HepG2 (cell line): ENCODE measurements around the gene ADAMTS2. TPM values are rescaled to one million over a fixed set of nuclear protein-coding genes. Genes with fewer than 3 reads are reported as not detected.
A peak's percentile ranks its signal among the peaks of the same experiment; 100 is the strongest.

Experiments
- BRD4 ChIP-seq: sonication (generic); formaldehyde crosslinking; IDR thresholded peaks from 2 replicates; pipeline ENCODE4 v1.4.0; 2020; ENCODE audit warnings: missing genetic modification reagents
- CREB1 ChIP-seq, 2 experiments: fragments of 450-650 bp in 1 of 2; IDR thresholded peaks; 2 replicates each; pipeline ENCODE4 v1.6.1; 2016 to 2017; ENCODE audit warnings: control low read depth in 1 of 2, mild to moderate bottlenecking in 1 of 2, missing compliant biosample characterization in 1 of 2, missing genetic modification characterization in 1 of 2
- FIP1L1 ChIP-seq: fragments of 200-400 bp; formaldehyde crosslinking; IDR thresholded peaks from 2 replicates; pipeline ENCODE4 v1.6.1; 2018; ENCODE audit warnings: low read depth, mild to moderate bottlenecking, low read length, moderate library complexity, borderline replicate concordance; ENCODE audit not compliant: insufficient read depth
- HDAC1 ChIP-seq: sonication (generic); formaldehyde crosslinking; IDR thresholded peaks from 2 replicates; pipeline ENCODE4 v1.5.1; 2020; ENCODE audit warnings: mild to moderate bottlenecking, missing genetic modification reagents
- HES4 ChIP-seq: sonication (generic); formaldehyde crosslinking; IDR thresholded peaks from 2 replicates; pipeline ENCODE4 v1.9.0; 2021; ENCODE audit warnings: mild to moderate bottlenecking, missing genetic modification reagents, borderline replicate concordance
- HNRNPH1 ChIP-seq: fragments of 200-400 bp; formaldehyde crosslinking; optimal IDR thresholded peaks from 2 replicates; pipeline ENCODE3; 2017; ENCODE audit warnings: mild to moderate bottlenecking, low read depth, low read length
- NCOA2 ChIP-seq: sonication (generic); formaldehyde crosslinking; IDR thresholded peaks from 2 replicates; pipeline ENCODE4 v1.8.0; 2022; ENCODE audit warnings: inconsistent platforms
- SETDB1 ChIP-seq: sonication (generic); formaldehyde crosslinking; IDR thresholded peaks from 2 replicates; pipeline ENCODE4 v1.5.1; 2020; ENCODE audit warnings: missing genetic modification reagents, mild to moderate bottlenecking, borderline replicate concordance
- SP4 ChIP-seq: sonication (generic); formaldehyde crosslinking; IDR thresholded peaks from 2 replicates; pipeline ENCODE4 v1.8.1; 2023; ENCODE audit warnings: mild to moderate bottlenecking, missing genetic modification reagents
- YEATS2 ChIP-seq: sonication (generic); formaldehyde crosslinking; IDR thresholded peaks from 2 replicates; pipeline ENCODE4 v1.4.0; 2020; ENCODE audit warnings: missing genetic modification reagents, borderline replicate concordance
- ZBTB25 ChIP-seq: IDR thresholded peaks from 2 replicates; pipeline ENCODE4 v1.6.1; 2018; ENCODE audit warnings: missing genetic modification reagents
- ZBTB33 ChIP-seq: sonication (generic); formaldehyde crosslinking; IDR thresholded peaks from 2 replicates; pipeline ENCODE4 v1.4.0; 2020; ENCODE audit warnings: missing genetic modification reagents
- ZNF513 ChIP-seq: sonication (generic); formaldehyde crosslinking; conservative IDR thresholded peaks from 2 replicates; pipeline ENCODE4 v1.5.0; 2020; ENCODE audit warnings: missing genetic modification reagents
- ZNF713 ChIP-seq: sonication (generic); formaldehyde crosslinking; IDR thresholded peaks from 2 replicates; pipeline ENCODE4 v1.4.0; 2020; ENCODE audit warnings: mild to moderate bottlenecking, missing genetic modification reagents
- ZNF761 ChIP-seq: sonication (generic); formaldehyde crosslinking; conservative IDR thresholded peaks from 2 replicates; pipeline ENCODE4 v1.4.0; 2020; ENCODE audit warnings: mild to moderate bottlenecking, missing genetic modification reagents
- polyA plus RNA-seq, 8 experiments: library from polyadenylated mRNA; depleted of rRNA in 3 of 8; stranded (reverse) in 7 of 8; unstranded in 1 of 8; fragments of >200 nt; fragmentation: Illumina TruSeq in 4 of 8; extraction: Trizol in 4 of 8; gene quantifications; 2 replicates each; pipeline versions ENCODE4 v1.2.1 to v1.2.3, GENCODE V29; 2011 to 2016; ENCODE audit warnings: low read depth in 4 of 8, missing spikeins in 1 of 8, mixed read lengths in 1 of 8; ENCODE audit not compliant: insufficient read depth in 1 of 8
- total RNA-seq, 5 experiments: library from RNA; depleted of rRNA; stranded (reverse); fragments of >200 nt; fragmentation: Illumina TruSeq; extraction: Trizol; gene quantifications; 2 replicates each; pipeline ENCODE4 v1.2.3, GENCODE V29; 2016; ENCODE audit warnings: low read depth in 1 of 5
- TF ChIP-seq, protein P1 (sequence below): sonication (generic); formaldehyde crosslinking; IDR thresholded peaks from 2 replicates; pipeline ENCODE4 v1.4.0; 2020; ENCODE audit warnings: mild to moderate bottlenecking, missing genetic modification reagents

ADAMTS2 gene
- total and polyA plus RNA-seq, 2 of the 13 experiments (the other 11 are each of a cell fraction or from before 2014, with no cell fraction given) = 0.24 to 3.5 TPM

- TF ChIP-seq, protein P1, sequence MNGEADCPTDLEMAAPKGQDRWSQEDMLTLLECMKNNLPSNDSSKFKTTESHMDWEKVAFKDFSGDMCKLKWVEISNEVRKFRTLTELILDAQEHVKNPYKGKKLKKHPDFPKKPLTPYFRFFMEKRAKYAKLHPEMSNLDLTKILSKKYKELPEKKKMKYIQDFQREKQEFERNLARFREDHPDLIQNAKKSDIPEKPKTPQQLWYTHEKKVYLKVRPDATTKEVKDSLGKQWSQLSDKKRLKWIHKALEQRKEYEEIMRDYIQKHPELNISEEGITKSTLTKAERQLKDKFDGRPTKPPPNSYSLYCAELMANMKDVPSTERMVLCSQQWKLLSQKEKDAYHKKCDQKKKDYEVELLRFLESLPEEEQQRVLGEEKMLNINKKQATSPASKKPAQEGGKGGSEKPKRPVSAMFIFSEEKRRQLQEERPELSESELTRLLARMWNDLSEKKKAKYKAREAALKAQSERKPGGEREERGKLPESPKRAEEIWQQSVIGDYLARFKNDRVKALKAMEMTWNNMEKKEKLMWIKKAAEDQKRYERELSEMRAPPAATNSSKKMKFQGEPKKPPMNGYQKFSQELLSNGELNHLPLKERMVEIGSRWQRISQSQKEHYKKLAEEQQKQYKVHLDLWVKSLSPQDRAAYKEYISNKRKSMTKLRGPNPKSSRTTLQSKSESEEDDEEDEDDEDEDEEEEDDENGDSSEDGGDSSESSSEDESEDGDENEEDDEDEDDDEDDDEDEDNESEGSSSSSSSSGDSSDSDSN (CRISPR knock-in tag) = no peak; the same call in none of the 2 replicates
- TF ChIP-seq ZNF713 (CRISPR knock-in tag) (no peak), CREB1 (IDR thresholded peaks at IDR 0.05) (no peak), CREB1 (CRISPR knock-in tag; IDR thresholded peaks at IDR 0.05) (no peak), YEATS2 (CRISPR knock-in tag) (no peak), HDAC1 (CRISPR knock-in tag) (peak; percentile 17; the same call in 1 of the 2 replicates), ZBTB25 (CRISPR knock-in tag) (no peak), SP4 (CRISPR knock-in tag) (no peak; the same call in none of the 2 replicates), ZNF513 (no peak), NCOA2 (CRISPR knock-in tag) (peak; percentile 50; the same call in 1 of the 2 replicates), SETDB1 (no peak), HES4 (CRISPR knock-in tag) (no peak), ZBTB33 (CRISPR knock-in tag) (no peak), ZNF761 (CRISPR knock-in tag) (no peak; the same call in 1 of the 2 replicates), BRD4 (CRISPR knock-in tag) (no peak; the same call in 1 of the 2 replicates), FIP1L1 (no peak), HNRNPH1 (no peak)
These were observed 80.3 kb downstream of the ADAMTS2 start (continued) for GRCh38 chr5:179264783-179265513.
